GM19455 (cell line): ENCODE results near the gene RASSF3.
"Not testable (repeated sequence)": the region's sequence is repeated elsewhere in the genome, so short reads cannot be mapped to it uniquely, and the experiment has no call there.

Source experiments
- ATAC-seq: cut with Tn5 transposase; IDR thresholded peaks from one replicate; pipeline ENCODE4 v1.9.1; 2021; ENCODE audit not compliant: unreplicated experiment

Gene RASSF3

GRCh38 chr12:64631197-64631596 lies 20.9 kb downstream of the RASSF3 start:
- no peak for ATAC-seq

GRCh38 chr12:64633011-64633939 lies 23.0 kb downstream of the RASSF3 start:
- ATAC-seq: no peak

- ATAC-seq: no peak
These were observed 23.6 kb downstream of the RASSF3 start for GRCh38 chr12:64633940-64634337.

GRCh38 chr12:64634508-64635092 lies 24.3 kb downstream of the RASSF3 start:
- ATAC-seq: no peak

- ATAC-seq: no peak
These were observed 25.2 kb downstream of the RASSF3 start for GRCh38 chr12:64635356-64635998.

- no peak for ATAC-seq
These were observed 26.6 kb downstream of the RASSF3 start for GRCh38 chr12:64636856-64637255.

- ATAC-seq: no peak
These were observed 29.2 kb downstream of the RASSF3 start for GRCh38 chr12:64639466-64639865.

GRCh38 chr12:64646318-64646717 lies 36.0 kb downstream of the RASSF3 start:
- ATAC-seq: no peak

- ATAC-seq: no peak
These were observed 39.2 kb downstream of the RASSF3 start for GRCh38 chr12:64649487-64649886.

- no peak for ATAC-seq
These were observed 40.5 kb downstream of the RASSF3 start for GRCh38 chr12:64650762-64651161.

- no peak for ATAC-seq
These were observed 42.1 kb downstream of the RASSF3 start for GRCh38 chr12:64652346-64652745.

- no peak for ATAC-seq
These were observed 42.8 kb downstream of the RASSF3 start for GRCh38 chr12:64653123-64653522.

GRCh38 chr12:64653907-64654306 lies 43.6 kb downstream of the RASSF3 start:
- not testable (repeated sequence) for ATAC-seq

- ATAC-seq: no peak
These were observed 44.8 kb downstream of the RASSF3 start for GRCh38 chr12:64655141-64655540.

- ATAC-seq: no peak
These were observed 46.1 kb downstream of the RASSF3 start for GRCh38 chr12:64656429-64656828.

GRCh38 chr12:64658892-64659481 lies 48.7 kb downstream of the RASSF3 start:
- ATAC-seq: no peak

GRCh38 chr12:64660237-64661018 lies 50.1 kb downstream of the RASSF3 start:
- peak; percentile 66 for ATAC-seq

- ATAC-seq: no peak
These were observed 52.7 kb downstream of the RASSF3 start for GRCh38 chr12:64663015-64663414.

- ATAC-seq: peak; percentile 32
These were observed 55.2 kb downstream of the RASSF3 start for GRCh38 chr12:64665514-64665913.

GRCh38 chr12:64666054-64666914 lies 56.0 kb downstream of the RASSF3 start:
- no peak for ATAC-seq
